ENCODE results near the gene AVPI1.

AVPI1 gene, protein sequence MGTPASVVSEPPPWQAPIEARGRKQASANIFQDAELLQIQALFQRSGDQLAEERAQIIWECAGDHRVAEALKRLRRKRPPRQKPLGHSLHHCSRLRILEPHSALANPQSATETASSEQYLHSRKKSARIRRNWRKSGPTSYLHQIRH

DNA sequence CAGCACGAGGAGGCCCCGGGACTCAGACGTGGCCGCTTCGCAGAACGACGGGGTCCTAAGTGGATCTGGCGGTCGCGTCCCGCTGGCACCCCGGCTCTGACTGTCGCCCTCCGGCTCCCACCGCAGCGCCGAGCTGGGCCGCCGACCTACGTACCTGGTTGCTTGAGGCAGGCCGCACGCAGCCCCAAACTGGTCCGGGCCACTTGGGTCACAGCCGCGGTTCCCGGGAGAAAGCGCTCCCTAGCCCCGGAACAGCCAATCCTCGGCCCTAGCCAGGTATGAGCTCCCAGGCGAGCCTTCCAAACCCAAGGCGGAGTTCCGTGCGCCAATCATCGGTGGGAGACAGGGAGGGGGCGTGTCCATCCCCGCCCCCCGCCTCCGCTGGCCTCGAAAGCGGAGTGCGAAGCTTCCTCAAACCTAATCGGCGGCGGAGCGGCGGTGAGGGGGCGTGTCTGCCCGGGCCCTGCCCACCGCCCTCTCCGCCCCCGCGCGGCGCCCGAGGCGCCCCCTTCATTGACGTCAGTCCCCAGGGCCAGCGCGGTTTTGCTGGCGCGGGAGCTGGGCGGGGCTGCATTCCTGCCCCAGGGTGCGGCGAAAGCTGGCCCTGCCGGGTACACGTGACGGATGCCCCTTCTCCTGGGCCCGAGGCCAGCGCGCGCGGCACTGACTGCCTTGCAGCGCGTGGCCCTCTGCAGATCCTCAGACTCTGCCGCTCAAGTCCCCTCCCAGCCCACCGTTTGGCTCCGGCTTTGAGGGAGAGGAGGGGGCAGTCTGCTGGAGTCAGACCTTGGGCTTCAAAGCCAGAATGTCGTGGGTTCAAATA lies at the start of gene AVPI1:
AVPI1 (minus strand) TSS at position 280 of the 823 bp plus-strand sequence. CDS start 7,336 bp downstream, outside the sequence.
- DNase-seq (ENCODE audit: low read depth) = peak; percentile 93

DNA sequence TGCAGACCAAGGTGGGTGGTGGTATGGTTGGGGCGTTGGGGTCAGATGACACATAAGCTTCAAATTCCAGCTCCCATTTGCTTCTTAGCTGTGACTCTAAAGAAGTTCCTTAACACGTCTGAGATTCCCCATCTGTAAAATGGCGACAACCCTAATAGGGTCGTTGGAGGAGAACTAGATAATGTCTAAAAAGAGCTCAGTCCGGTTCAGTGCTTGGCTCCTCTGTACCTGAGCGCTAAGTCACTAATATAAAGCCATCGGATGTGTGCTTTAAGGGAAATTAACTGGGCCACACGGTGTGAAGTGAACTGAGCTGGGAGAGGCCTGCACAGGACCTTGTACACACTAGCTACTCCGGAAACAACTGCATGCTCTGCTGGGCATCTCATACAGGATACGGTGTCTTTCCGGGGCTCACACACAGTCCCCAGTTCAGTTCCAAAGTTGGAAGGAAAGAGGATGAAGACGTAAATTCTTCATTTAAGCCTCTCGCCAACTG lies 49.4 kb upstream of the AVPI1 start:
- DNase-seq (ENCODE audit: low read depth) = no peak

DNA sequence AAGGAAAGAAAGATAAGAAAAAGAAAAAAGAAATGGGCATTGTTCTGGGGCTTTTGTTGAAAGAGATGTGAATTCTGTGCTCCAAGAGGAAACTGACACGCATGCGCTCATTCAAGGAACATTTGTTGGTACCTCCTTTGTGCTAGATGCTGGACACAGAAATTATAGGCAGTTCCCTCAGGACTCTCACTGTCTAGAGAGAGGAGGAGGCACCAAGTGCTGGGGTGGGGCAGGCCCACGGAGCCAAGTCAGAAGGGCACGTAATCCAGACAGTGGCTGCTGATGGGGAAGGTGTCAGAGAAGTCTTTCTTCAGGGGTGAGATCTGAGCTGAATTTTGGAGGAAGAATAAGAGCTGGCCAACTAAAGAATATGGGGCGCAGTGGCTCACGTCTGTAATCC lies 47.0 kb upstream of the AVPI1 start:
- no peak for DNase-seq (ENCODE audit: low read depth)

DNA sequence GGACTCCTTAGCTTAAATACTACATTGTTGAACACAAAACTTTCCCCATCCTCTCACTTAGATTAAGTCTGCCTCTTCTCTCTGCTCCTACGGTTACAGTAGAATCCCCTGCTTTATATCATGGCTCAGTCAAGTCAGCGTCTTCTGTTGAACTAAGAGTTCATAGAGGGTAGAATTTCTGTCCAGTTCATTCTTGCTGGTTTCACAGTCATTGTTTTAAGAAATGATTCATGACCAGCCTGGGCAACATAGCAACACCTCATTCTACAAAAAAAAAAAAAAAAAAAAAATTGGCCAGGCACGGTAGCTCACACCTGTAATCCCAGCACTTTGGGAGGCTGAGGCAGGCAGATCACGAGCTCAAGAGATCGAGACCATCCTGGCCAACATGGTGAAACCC lies 46.2 kb upstream of the AVPI1 start:
- no peak for DNase-seq (ENCODE audit: low read depth)

DNA sequence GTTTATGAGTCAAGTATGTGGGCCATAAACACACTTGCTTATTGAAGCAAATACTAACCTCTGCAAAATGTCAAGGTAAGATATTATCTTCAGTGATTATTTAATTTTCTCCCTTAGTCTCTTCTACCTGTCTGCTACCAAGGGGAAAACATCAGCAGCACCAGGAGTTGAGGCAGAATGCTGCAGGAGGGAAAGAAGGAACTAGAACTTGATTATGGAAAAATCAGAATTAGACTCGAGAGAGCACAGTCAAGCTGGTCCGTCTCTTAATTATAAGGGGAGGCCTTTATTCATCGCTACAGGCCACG lies 45.0 kb upstream of the AVPI1 start:
- no peak for DNase-seq (ENCODE audit: low read depth)

DNA sequence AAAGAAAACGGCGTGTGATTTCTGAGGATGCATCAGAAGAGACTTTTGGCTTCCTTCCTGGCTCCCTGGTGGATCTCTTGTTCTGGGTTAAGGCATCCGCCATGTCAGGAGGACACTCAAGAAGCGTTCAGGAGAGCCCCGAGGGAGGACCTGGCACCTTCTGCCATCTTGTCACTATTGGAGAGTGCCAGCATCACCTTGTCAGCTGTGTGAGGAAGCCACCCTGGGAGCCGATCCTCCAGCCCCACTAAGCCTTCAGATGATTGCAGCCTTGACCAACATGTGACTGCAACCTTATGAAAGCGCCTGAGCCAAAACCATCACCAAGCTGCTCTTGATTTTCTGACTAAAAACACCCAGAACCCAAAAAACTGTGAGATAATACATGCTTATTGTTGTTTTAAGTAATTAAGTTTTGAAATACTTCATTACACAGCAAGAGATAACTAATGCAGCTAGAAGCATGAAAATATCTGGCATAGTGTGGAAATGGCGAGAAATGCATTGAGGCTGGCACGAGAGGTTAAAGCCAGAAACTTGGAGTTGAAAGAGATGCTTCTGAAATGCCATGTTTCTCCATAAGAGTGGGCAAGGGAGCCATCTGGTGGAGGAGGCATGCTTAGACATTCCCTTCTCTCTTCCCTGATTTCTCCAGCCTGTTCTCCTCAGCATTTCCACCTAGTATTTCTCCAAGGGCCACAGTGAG lies 44.5 kb upstream of the AVPI1 start:
- peak; percentile 16 for DNase-seq (ENCODE audit: low read depth)

DNA sequence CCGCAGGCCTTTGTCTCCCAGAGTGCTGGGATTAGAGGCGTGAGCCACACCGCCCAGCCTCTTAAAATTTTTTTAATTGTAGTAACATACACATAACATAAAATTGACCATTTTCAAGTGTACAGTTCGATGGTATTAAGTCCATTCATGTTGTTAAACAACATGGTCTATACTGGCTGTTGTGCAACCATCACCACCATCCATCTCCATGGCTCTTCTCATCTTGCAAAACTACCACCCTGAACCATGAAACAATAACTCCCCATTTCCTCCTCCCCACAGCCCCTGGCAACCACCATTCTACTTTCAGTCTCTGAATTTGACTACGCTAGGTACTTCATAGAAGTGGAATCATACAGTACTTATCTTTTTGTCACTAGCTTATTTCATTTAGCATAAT lies 42.0 kb upstream of the AVPI1 start:
- DNase-seq (ENCODE audit: low read depth) = no peak

DNA sequence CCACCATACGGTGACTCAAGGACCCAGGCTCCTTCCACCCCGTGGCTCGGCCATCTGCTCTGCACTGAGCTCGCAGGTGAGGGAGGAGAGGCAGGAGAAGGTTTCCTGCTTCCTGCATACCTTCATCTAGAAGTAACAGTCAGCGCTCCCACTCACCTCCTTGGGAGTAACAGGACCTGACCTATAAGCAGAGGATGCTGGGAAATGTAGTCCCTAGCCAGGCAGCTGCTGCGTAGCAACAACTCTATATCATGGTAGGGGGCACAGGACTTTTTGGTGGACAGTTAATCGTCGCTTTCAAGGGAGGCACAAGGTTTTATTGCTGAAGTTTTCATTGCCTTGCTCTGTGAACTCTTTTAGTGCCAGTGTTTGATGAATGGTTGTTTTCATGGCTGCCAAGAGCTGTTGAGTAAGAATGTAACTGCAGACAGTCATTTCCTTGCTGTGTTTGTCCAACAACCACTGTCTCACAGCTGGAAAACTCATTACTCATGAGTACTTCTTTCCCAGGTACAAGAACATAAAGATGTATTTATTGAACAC lies 39.7 kb upstream of the AVPI1 start:
- DNase-seq (ENCODE audit: low read depth) = no peak

DNA sequence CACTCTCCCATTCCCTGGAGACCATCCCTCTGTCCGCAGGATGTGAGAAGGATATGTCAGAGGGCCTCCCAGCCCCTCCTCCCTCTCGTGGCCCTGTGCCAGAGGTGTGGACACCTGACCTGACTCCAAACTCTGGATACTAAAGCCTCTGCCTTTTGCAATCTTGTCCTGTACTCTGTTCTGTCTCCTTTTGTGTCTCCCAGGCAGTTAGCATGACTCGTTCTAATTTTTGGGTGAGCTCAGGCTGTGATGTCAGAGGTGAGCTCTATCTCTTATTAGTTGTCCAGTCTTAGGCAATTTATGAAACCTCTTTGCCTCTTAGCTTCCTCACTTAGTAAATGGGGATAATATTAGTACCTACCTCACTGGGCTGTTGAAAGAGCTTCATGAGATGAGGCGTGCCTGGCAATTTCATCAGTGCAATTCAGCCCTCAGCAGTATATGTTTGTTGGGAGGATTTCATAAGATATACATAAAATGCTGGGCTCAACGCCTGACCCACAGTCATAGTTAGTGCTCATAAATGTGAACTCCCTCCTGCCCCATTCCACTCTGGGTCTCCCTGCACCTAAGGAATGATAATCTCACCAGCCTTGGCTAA lies 37.4 kb upstream of the AVPI1 start:
- DNase-seq (ENCODE audit: low read depth) = no peak

DNA sequence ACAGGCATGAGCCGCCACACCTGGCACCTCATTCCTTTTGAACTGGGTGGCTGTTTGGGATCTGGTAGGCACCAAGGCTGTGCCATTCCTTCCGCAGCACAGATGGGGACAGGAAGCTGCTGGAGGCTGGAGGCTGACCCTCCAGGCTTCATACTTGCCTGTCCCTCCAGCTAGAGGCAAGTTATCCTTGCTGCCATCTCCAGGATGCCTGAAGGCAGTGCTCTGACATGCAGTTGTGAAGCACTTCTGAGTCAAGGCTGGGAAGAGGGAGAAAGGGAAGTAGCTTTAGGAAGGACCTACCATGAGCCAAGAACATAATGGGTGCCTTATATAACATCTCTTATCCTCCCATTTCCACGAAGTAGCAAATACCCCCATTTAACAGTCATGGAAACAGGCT lies 36.0 kb upstream of the AVPI1 start:
- DNase-seq (ENCODE audit: low read depth) = no peak

DNA sequence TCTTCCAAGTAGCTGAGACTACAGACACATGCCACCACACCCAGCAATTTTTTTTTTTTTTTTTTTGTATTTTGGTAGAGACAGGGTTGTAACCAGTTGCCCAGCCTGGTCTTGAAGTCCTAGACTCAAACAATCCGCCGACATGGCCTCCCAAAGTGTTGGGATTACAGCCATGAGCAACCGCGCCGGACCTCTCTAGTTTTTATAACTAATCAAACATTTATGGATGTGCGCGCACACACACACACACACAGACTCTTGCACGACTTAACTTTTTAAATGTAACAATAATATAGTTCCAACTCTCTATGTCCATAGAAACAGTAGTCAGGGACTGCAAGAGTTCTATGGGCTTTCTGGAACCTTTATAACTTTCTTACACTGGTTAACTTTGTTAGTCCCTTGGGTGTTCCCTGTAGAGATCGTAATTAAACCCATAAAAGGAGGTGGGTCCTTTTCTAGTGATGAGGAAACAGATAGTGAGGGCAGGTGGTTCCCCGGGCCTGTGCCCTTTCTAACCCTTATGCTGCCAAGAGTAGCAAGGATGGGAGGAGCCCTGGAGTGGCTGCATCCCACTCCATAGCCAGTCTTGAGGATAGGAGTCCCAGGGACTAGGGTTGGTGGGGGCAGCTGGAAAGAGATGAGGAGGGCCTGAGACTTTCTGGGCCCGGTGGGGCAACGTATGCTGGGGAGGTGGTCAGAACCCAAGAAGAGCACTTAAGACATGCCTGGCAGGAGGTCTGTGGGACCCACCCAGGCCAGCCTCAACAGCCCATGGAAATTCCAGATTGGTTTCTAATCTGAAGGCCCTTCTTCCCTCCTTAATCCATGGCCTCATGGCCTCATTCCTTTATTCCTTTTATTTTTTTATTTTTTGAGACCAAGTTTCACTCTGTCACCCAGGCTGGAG lies 35.1 kb upstream of the AVPI1 start:
- DNase-seq (ENCODE audit: low read depth) = no peak

DNA sequence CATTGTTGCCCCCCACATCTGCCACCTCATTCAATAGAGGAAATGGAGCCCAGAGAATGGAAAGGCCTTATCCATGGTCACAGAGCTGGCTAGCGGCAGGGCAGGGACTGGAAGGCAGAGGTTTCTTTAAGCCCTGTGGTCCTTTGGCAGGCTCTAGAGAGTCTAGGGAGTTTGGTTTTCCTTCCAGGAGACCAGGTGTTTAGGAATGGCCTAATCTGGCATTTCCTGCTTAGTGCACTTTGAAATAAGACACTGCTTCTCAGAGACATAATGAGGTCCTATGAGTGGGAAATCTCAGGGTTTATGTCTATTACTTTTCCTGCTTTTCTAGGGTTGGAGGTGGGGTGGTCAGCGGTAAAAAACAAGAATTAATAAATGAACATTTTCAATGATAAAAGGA lies 32.6 kb upstream of the AVPI1 start:
- DNase-seq (ENCODE audit: low read depth) = no peak

DNA sequence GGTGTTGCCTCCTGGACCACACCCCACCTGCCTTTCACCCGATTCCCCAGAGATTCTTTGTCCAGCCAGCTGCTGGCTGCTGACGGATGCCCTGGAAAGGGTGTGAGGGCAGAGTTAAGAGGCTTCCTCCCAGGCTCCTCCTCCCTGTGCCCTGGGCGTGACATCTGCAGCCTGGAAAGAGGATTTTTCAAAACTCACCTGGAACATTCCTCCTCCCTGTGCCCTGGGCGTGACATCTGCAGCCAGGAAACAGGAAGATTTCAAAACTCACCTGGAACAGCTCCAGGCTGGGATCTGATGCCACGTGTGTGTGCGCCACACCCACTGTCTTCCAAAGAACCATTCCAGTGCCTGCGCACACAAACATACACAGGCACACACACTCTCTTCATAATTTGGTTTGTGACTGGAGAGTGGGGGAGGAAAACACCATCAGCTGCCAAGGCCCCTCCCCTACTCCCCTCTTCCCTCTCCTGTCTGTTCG lies 31.7 kb upstream of the AVPI1 start:
- no peak for DNase-seq (ENCODE audit: low read depth)

DNA sequence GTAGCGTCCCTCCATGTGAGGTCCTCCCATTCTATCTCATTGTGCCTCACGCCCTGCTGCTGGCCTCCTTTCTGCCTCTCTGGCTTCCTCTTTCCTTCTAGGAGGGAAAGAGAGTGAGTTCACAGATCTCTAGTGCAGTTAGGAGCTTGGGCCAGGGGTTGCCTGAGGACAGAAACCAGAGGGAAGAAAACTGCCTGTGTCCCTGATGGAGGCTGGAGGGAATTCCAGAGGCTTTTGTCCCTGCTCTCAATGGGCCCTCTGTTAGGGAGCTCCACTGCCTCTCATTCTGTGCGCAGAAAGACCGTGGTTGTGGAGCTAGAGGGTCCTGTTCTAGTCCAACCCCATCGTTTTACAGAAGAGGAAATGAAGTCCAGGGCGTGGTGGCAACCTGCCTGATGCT lies 31.1 kb upstream of the AVPI1 start:
- DNase-seq (ENCODE audit: low read depth) = no peak

DNA sequence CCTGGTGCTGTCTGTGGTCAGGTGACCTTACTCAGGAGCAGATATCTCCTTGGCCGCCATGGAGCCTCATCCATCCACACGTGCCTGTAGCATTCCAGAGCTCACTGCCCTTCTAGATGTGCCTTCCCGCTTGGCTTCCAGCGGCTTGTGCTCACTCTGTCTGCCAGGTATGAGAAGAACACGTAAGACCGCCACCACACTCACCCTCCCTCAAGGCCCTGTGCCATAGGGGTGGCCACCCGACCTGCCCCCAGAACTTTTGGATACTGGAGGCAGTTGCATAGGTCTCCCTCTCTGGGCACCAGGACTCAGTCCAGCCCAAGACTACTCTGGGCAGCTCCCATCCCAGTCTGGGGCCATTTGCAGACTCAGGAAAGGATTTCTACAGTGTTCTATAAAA lies 30.6 kb upstream of the AVPI1 start:
- no peak for DNase-seq (ENCODE audit: low read depth)

DNA sequence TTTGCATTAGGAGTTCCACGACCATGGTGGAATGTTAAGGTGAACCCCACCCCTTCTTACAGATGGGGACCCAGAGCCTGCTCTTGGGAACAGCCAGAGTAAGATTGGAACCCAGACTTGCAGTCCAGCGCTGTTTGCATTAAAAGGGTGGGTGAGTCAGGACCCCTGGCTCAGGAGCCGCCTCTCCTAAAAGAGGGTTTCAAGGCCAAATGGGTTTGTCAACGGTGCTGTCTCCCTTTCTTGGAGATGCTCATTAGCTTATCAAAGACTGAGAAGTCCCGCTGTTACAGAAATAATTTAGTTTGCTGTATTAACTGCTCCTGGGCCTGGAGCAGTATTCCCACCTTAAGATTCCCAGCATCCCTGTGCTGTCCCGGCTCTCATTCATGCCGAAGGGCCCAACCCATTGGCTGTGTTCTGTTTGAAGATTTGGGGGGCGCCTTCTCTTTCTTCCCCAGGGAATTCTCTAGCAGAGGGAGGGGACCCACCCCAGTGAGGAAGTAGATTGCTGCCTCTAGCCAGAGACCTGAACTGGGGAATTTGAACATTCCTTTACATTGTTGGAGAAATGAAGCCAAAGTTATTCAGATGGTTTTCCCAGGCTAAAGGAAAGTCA lies 28.3 kb upstream of the AVPI1 start:
- no peak for DNase-seq (ENCODE audit: low read depth)

DNA sequence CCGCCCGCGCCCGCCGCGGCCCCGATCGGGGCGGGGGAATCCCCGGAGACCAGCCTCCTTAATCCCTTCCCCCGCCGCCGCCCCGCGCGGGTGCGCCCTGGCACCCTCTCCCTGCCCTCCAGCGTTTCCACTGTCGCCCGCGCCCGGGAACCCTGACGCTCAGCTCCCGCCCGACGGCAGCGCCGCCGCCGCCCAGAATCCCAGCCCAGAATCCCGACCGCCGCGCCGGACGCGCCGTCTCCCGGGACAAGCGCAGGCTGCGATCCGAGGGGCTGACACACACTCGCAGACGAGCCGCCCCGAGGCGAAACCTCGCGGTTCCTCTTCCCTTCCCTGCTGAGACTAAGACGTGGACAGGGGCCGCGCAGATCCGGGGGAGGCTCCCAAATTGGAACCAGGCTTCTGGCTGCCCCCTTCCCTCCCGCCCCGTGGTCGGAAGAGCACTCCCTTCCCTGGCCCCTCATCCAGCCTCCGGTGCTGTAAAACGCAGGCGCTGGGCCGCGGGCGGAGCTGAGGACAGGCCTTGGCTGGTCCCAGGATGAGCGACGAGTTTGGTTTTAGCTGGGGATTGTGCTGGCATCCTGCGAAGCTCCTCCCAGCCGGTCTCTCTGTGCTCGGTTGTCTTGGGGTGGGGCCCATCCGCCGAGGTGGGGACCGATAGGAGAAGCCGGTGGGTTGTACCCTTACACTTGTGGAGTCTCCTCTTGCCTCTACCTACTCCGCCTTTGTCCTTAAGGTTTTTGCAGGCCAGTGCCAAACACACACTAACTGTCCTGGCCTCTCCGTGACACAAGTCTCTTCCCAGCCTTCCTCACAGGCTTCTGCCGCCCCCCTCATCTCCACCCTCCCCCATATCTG lies 27.6 kb upstream of the AVPI1 start:
- DNase-seq (ENCODE audit: low read depth) = no peak

DNA sequence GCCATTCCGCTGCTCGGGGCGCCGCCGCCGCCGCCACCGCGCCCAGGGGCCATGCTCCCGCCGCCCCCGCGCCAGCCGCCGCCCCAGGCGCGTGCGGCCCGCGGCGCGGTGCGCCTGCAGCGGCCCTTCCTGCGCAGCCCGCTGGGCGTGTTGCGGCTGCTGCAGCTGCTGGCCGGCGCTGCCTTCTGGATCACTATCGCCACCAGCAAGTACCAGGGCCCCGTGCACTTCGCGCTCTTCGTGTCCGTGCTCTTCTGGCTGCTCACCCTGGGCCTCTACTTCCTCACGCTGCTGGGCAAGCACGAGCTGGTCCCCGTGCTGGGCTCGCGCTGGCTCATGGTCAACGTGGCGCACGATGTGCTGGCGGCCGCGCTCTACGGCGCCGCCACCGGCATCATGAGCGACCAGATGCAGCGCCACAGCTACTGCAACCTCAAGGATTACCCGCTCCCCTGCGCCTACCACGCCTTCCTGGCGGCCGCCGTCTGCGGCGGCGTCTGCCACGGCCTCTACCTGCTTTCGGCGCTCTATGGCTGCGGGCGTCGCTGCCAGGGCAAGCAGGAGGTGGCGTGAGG lies 26.9 kb upstream of the AVPI1 start:
- DNase-seq (ENCODE audit: low read depth) = peak; percentile 8

DNA sequence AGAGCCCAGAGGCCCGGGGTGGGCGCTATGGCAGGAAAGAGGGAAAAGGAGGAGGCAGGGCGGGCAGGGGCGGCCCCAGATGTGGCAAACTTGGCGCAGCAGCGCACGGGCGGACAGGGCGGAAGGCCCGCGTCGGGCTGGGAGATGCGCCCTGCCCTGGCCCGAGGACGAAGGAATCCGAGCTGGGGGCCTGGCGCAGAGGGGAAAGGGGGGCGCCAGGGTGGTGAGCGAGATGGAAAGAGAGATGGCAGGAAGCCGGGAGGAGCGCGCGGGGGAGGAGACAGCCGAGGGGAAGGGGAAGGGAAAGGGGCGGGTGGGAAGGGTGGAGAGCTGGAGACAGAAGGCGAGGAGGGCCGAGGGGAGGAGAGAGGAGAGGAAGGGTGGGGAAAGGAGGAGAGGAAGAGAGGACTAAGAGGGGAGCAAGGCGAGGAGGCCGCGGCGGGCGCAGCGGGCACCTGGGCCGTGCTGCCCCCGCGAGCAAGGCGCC lies 26.3 kb upstream of the AVPI1 start, which contains the start of gene MARVELD1:
MARVELD1 (plus strand) TSS at position 392 of the 487 bp plus-strand sequence. CDS start 147 bp downstream, outside the sequence.
- no peak for DNase-seq (ENCODE audit: low read depth)

All from stimulated activated CD8-positive, alpha-beta memory T cell treated with anti-CD3 and anti-CD28 coated beads, Interleukin-12 subunit alpha, Interleukin-12 subunit beta, amount 100 ng/mL, for 1 hour (primary cell).